ENCODE results near the gene MTCH2. TPM values are rescaled to one million over a fixed set of nuclear protein-coding genes. Genes with fewer than 3 reads are reported as not detected.
"Not testable (repeated sequence)": the region's sequence is repeated elsewhere in the genome, so short reads cannot be mapped to it uniquely, and the experiment has no call there.

The MTCH2 gene
- total RNA-seq, 4 donors from 2014 or later, result 31.1 to 60.9 (median 51.2) TPM

DNA sequence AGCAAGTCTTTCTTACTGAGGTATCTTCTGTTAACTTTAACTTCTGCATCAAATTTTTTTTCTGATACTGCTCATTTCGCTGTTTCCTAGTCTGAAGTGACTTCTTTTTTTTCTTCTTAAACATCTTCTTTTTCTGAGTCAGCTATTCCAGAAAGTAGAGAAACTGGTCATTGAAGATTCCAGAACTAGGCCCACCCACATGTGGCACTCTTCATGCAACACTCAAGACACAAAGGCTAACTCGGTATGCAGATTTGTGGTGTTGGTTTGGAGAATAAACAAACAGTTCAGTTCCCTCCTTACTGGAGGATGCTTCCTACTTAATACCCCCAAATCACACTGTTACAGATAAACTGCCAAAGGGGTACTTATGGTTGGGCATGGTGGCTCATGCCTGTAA is 25.2 kb upstream of the MTCH2 start:
- Histone ChIP-seq H3K27ac (no peak overlapping the region), H3K27me3 (no peaks in the 10 kb centered on the region), H3K9me3 (no peaks in the 10 kb centered on the region), H3K4me3 (no peak overlapping the region), H3K4me1 (no peaks in the 10 kb centered on the region), H3K36me3 (no peaks in the 10 kb centered on the region)
- DNase-seq (ENCODE audit: low spot score in 2 of 2), result no peak
- no peak for TF ChIP-seq EP300 (IDR thresholded peaks at IDR 0.05)
- TF ChIP-seq POLR2A (IDR thresholded peaks at IDR 0.05), result no peak
- no peak for TF ChIP-seq POLR2AphosphoS5 (IDR thresholded peaks at IDR 0.05)
- TF ChIP-seq, protein P1, sequence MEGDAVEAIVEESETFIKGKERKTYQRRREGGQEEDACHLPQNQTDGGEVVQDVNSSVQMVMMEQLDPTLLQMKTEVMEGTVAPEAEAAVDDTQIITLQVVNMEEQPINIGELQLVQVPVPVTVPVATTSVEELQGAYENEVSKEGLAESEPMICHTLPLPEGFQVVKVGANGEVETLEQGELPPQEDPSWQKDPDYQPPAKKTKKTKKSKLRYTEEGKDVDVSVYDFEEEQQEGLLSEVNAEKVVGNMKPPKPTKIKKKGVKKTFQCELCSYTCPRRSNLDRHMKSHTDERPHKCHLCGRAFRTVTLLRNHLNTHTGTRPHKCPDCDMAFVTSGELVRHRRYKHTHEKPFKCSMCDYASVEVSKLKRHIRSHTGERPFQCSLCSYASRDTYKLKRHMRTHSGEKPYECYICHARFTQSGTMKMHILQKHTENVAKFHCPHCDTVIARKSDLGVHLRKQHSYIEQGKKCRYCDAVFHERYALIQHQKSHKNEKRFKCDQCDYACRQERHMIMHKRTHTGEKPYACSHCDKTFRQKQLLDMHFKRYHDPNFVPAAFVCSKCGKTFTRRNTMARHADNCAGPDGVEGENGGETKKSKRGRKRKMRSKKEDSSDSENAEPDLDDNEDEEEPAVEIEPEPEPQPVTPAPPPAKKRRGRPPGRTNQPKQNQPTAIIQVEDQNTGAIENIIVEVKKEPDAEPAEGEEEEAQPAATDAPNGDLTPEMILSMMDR (IDR thresholded peaks at IDR 0.05), result no peak
- WGBS, result 84% methylated on average over 2 of the region's 2 CpGs

DNA sequence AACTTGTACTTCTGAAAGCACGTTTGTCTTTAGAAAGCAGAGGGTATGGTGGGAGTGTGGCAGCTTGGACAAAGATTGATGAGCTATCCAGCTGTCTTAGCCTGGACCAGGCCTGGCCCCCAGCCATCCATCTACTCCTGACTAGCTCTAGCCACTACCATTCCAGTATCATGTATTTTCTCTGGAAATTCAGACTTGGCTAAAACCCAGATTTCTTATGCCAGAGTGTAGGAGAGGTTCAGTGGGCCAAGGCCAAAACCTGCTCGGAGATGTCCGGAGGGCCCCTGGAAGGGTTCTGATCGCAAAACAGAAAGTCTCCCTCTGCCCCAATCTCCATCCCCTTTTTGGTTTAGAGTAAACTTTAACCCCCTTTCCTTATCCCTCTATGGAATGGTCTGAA is 24.8 kb upstream of the MTCH2 start:
- Histone ChIP-seq H3K4me1 (no peaks in the 10 kb centered on the region), H3K4me3 (no peak overlapping the region), H3K9me3 (no peaks in the 10 kb centered on the region), H3K27me3 (no peaks in the 10 kb centered on the region), H3K36me3 (no peaks in the 10 kb centered on the region), H3K27ac (no peak overlapping the region)
- WGBS, result 79% methylated on average over 4 of the region's 4 CpGs
- TF ChIP-seq EP300 (IDR thresholded peaks at IDR 0.05) (no peak), POLR2A (IDR thresholded peaks at IDR 0.05) (no peak), POLR2AphosphoS5 (IDR thresholded peaks at IDR 0.05) (no peak)
- TF ChIP-seq, protein P1 (IDR thresholded peaks at IDR 0.05), result no peak
- DNase-seq (ENCODE audit: low spot score in 2 of 2), result no peak

DNA sequence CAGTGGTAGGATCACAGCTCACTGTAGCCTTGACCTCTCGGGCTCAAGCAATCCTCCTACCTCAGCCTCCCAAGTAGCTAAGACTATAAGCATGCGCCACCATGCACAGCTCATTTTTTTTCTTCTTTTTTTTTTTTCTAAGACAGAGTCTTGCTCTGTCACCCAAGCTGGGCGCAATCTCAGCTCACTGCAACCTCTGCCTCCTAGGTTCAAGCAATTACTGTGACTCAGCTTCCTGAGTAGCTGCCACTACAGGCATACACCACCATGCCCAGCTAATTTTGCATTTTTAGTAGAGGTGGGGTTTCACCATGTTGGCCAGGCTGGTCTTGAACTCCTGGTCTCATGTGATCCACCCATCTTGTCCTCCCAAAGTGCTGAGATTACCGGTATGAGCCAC is 22.6 kb upstream of the MTCH2 start:
- H3K27me3 ChIP-seq; H3K27ac ChIP-seq; H3K4me1 ChIP-seq; H3K4me3 ChIP-seq; DNase-seq (ENCODE audit: low spot score in 2 of 2); H3K36me3 ChIP-seq; H3K9me3 ChIP-seq: not testable (repeated sequence)
- 89% methylated on average over 4 of the region's 4 CpGs for WGBS

DNA sequence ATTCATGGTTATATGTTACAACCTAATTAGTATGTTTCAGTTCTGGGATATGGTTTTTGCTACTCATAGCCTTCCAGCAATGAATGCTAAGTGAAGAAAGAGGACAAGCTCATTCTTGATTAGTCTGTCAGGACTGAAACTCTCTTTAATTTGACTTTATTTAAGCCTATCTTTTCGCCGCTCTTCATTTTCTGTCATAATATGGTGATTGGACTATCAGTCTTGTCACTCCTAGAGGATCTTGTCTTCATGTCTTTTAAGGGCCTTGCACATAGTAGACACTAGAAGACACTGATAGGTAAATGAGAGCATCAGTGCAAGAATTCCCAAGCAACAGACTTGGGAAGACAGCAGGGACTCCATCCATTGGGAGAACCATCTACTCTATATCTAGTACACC is 18.9 kb upstream of the MTCH2 start:
- no peaks in the 10 kb centered on the region for H3K27me3 ChIP-seq
- DNase-seq (ENCODE audit: low spot score in 2 of 2), result no peak
- no peak overlapping the region for H3K27ac ChIP-seq
- no peaks in the 10 kb centered on the region for H3K36me3 ChIP-seq
- H3K4me3 ChIP-seq, result no peak overlapping the region
- H3K4me1 ChIP-seq, result no peaks in the 10 kb centered on the region
- WGBS, result 97% methylated on average over 2 of the region's 2 CpGs
- H3K9me3 ChIP-seq, result no peaks in the 10 kb centered on the region
- no peak for TF ChIP-seq POLR2AphosphoS5 (IDR thresholded peaks at IDR 0.05)
- no peak for TF ChIP-seq EP300 (IDR thresholded peaks at IDR 0.05)
- TF ChIP-seq, protein P1 (IDR thresholded peaks at IDR 0.05), result no peak
- no peak for TF ChIP-seq POLR2A (IDR thresholded peaks at IDR 0.05)

DNA sequence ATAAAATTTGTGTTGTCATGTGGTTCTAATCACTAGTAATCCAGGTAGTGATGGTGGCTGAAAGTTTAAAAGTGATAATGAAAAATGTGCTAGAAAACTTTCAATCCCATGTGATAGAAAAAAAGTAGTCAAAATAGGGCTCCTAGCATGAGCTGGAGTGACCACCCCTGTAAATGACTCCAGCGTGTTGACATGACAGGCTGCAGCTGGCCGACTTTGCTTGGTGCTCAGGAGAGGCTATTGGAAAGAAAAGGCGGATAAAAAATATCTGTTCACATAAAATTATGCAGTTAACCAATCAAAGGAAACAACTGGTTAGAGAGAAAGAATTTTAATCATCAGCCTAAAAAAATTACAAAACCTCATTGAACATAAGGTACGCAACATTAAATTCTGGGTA is 16.9 kb upstream of the MTCH2 start:
- no peaks in the 10 kb centered on the region for H3K4me1 ChIP-seq
- H3K36me3 ChIP-seq, result no peaks in the 10 kb centered on the region
- no peak for DNase-seq (ENCODE audit: low spot score in 2 of 2)
- H3K27me3 ChIP-seq, result no peaks in the 10 kb centered on the region
- 87% methylated on average over 4 of the region's 4 CpGs for WGBS
- no peaks in the 10 kb centered on the region for H3K9me3 ChIP-seq
- H3K27ac ChIP-seq, result no peak overlapping the region
- no peak overlapping the region for H3K4me3 ChIP-seq
- TF ChIP-seq POLR2AphosphoS5 (IDR thresholded peaks at IDR 0.05) (no peak), POLR2A (IDR thresholded peaks at IDR 0.05) (no peak), EP300 (IDR thresholded peaks at IDR 0.05) (no peak)
- TF ChIP-seq, protein P1 (IDR thresholded peaks at IDR 0.05), result no peak

DNA sequence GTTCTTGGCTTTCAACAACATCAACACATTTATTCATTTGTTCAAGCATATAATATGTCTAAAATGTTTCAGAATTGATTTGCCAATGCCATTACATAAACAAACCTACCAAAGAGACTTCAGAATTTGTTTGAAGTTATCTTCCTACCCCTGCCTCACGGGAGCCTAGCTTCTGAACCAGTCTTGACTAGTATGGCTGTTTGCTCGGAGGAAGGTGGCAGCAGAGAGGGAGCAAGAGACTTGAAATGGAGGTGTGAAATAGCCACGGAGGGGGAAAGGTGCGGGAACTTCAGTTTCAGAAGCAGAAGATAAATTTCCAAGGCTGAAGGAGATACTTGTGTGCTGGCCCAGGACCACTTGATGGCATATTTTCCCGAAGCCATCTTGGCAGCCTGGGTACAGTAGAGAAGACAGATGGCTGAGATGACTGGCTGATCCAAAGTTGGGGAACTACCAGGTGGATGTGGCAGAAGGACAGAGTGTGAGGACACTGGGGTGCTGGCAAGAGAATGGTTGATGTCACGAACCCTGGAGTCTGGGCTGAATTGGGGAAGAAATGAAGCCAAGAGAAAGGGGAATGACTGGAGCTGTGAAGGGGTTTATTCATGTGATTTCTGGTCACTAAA is 14.0 kb upstream of the MTCH2 start:
- H3K27me3 ChIP-seq, result no peaks in the 10 kb centered on the region
- no peak overlapping the region for H3K27ac ChIP-seq
- no peak overlapping the region for H3K4me3 ChIP-seq
- TF ChIP-seq POLR2A (IDR thresholded peaks at IDR 0.05) (no peak), EP300 (IDR thresholded peaks at IDR 0.05) (no peak), POLR2AphosphoS5 (IDR thresholded peaks at IDR 0.05) (no peak)
- TF ChIP-seq, protein P1 (IDR thresholded peaks at IDR 0.05), result no peak
- DNase-seq (ENCODE audit: low spot score in 2 of 2), result no peak
- no peaks in the 10 kb centered on the region for H3K4me1 ChIP-seq
- no peaks in the 10 kb centered on the region for H3K36me3 ChIP-seq
- no peaks in the 10 kb centered on the region for H3K9me3 ChIP-seq
- 74% methylated on average over 6 of the region's 6 CpGs for WGBS
